ENCODE measurements around the gene AUH. TPM values are rescaled to one million over a fixed set of nuclear protein-coding genes. Genes with fewer than 3 reads are reported as not detected.

Gene AUH
- total and polyA plus RNA-seq, 2 donors from 2014 or later: 31.6 to 63.5 TPM

DNA sequence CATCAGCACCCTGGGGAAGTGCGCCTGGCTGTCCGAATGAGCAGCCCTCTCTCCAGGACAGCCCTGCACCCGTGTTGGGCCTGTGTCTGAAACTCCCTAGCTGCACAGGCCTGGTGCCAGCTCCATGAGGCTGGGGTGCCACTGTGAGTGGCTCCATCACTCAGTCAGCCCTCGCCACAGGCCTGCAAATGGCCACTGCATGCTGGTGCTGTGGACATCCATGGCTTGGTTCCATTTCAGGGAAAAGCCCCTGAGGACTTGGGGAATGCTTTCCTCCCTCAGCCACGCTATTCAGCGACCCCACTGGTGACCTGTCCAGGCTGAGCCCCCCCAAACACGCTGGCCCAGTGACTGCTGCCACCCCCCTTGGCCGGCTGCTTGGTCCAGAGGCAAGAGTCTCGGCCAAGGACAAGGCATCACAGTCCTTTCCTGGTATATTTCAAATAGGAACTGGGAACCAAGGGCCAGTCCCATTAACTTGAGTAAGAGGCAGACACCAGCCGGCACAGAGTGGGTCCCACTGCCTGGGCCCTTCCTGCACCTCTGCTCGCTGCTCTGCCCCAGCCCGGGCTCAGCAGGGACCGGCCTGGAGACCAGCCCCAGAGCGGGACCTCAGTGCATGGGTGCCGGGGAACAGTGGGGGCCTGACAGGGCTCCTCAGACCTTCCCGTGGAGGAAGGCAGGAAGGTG is 181.3 kb downstream of the AUH start:
- no peak overlapping the region for H3K9ac ChIP-seq (ENCODE audit: low read length in 3 of 3)
- H3K4me1 ChIP-seq (ENCODE audit: control insufficient read depth in 2 of 3, insufficient read depth in 2 of 3, low read depth in 1 of 3, low read length in 3 of 3): no peaks in the 10 kb centered on the region
- FAIRE-seq (no peak), DNase-seq (no peak)
- intact Hi-C loops (cut with DNase I): no loop called here
- no peak overlapping the region for H3K4me3 ChIP-seq (ENCODE audit: low read length in 3 of 3)
- H3K27ac ChIP-seq (ENCODE audit: low read depth in 2 of 2, low read length in 2 of 2): no peak overlapping the region
- no peaks in the 10 kb centered on the region for H3K27me3 ChIP-seq (ENCODE audit: control insufficient read depth, insufficient read depth, low read length)
- no peaks in the 10 kb centered on the region for H3K36me3 ChIP-seq (ENCODE audit: control insufficient read depth in 2 of 3, insufficient read depth in 3 of 3, low read length in 3 of 3)
- TF ChIP-seq, protein P1, sequence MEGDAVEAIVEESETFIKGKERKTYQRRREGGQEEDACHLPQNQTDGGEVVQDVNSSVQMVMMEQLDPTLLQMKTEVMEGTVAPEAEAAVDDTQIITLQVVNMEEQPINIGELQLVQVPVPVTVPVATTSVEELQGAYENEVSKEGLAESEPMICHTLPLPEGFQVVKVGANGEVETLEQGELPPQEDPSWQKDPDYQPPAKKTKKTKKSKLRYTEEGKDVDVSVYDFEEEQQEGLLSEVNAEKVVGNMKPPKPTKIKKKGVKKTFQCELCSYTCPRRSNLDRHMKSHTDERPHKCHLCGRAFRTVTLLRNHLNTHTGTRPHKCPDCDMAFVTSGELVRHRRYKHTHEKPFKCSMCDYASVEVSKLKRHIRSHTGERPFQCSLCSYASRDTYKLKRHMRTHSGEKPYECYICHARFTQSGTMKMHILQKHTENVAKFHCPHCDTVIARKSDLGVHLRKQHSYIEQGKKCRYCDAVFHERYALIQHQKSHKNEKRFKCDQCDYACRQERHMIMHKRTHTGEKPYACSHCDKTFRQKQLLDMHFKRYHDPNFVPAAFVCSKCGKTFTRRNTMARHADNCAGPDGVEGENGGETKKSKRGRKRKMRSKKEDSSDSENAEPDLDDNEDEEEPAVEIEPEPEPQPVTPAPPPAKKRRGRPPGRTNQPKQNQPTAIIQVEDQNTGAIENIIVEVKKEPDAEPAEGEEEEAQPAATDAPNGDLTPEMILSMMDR (IDR thresholded peaks at IDR 0.05; ENCODE audit: borderline replicate concordance, extremely low read depth, insufficient read depth): no peak
- H3K9me3 ChIP-seq (ENCODE audit: control insufficient read depth in 2 of 3, insufficient read depth in 1 of 3, low read length in 3 of 3): no peaks in the 10 kb centered on the region

DNA sequence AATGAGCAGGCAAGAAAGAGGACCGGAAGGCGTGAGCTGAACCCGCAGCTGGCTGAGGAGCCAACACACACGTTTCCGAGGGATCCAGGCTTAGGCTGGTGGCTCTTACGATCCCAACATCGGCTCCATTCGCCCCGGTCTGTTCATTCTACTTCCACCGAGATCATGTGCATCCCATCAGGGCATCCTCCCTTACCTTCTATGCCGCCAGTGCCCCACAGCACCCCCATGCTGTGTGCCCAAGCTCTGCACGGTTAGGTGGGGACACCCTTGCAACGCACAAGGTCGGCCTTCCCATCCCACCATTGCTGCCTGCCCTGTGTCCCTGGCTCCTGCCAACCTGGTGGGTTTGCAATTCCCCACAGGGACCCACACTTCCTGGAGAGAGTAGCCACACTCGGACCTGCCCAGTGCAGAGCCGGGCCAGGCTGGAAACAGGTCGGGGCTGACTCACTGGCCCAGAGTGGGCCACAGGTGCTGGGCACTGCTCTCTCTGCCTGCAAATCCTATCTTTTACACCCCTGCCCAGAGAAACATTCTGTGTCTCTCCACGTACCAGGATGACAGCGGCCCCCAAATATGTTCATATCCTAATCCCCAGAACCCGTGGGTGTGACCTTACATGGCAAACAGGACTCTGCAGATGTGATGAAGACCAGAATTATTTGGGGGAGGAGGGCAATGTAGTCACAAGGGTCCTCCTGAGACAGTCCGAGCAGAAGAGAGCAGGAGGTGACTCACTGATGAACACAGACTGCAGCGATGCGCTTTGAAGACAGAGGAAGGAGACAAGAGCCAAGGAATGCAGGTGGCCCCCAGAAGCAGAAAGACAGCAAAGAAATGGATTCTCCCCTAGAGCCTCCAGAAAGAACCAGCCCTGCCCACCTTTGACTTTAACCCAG is 182.2 kb downstream of the AUH start:
- Histone ChIP-seq H3K9me3 (ENCODE audit: control insufficient read depth in 2 of 3, insufficient read depth in 1 of 3, low read length in 3 of 3) (no peaks in the 10 kb centered on the region), H3K36me3 (ENCODE audit: control insufficient read depth in 2 of 3, insufficient read depth in 3 of 3, low read length in 3 of 3) (no peaks in the 10 kb centered on the region), H3K9ac (ENCODE audit: low read length in 3 of 3) (no peak overlapping the region), H3K4me3 (ENCODE audit: low read length in 3 of 3) (no peak overlapping the region), H3K27me3 (ENCODE audit: control insufficient read depth, insufficient read depth, low read length) (no peaks in the 10 kb centered on the region), H3K27ac (ENCODE audit: low read depth in 2 of 2, low read length in 2 of 2) (no peak overlapping the region), H3K4me1 (ENCODE audit: control insufficient read depth in 2 of 3, insufficient read depth in 2 of 3, low read depth in 1 of 3, low read length in 3 of 3) (no peaks in the 10 kb centered on the region)
- TF ChIP-seq, protein P1 (IDR thresholded peaks at IDR 0.05; ENCODE audit: borderline replicate concordance, extremely low read depth, insufficient read depth): no peak
- FAIRE-seq (no peak), DNase-seq (no peak)
- intact Hi-C loops (cut with DNase I): no loop called here

DNA sequence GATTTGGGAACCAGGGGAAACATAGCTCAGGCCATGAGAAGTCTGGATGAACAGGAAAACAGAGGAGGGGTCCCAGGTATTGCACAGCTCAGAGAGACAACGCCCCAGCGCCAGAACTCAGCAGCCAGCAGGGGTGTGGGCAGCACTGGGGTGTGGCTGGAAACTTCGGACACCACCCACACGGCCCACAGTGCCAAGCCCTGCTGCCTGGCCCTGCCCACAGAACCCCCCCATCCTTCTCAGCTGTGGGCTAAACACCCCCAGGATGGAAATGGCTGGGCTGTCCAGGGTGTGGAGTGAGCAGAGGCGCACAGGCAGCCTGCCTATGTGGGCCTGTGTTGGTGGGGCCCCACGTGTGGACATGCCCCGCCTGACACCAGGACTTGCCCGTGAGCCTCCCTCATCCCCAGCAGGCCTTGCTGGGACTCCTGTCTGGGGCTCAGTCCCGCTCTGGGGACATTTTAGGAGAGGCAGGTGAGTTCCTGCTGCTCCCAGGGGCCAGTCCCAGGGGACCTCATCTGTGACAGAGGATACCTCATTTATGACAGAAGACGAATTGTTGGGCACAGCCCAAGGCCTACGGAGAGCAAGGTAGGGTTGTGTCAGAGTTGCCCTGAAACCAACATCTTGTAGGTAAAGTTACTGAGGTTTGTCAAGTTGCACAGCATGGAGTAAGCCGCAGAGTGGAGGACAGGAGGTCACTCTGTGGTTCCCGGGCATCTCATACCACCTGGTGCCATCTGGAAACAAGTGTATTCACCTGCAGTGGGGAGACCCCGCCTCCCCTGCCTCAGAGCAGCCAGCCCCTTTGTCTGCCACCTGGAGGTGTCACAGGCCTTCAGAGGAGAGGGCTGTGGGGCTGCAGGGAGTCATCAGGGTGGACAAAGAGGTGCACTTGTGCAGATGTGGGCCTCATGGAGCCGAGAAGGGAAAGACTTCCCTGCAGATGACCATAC is 183.2 kb downstream of the AUH start:
- Histone ChIP-seq H3K27me3 (ENCODE audit: control insufficient read depth, insufficient read depth, low read length) (no peaks in the 10 kb centered on the region), H3K9ac (ENCODE audit: low read length in 3 of 3) (no peak overlapping the region), H3K4me1 (ENCODE audit: control insufficient read depth in 2 of 3, insufficient read depth in 2 of 3, low read depth in 1 of 3, low read length in 3 of 3) (no peaks in the 10 kb centered on the region), H3K9me3 (ENCODE audit: control insufficient read depth in 2 of 3, insufficient read depth in 1 of 3, low read length in 3 of 3) (no peaks in the 10 kb centered on the region), H3K27ac (ENCODE audit: low read depth in 2 of 2, low read length in 2 of 2) (no peak overlapping the region), H3K36me3 (ENCODE audit: control insufficient read depth in 2 of 3, insufficient read depth in 3 of 3, low read length in 3 of 3) (no peaks in the 10 kb centered on the region), H3K4me3 (ENCODE audit: low read length in 3 of 3) (no peak overlapping the region)
- DNase-seq: no peak
- TF ChIP-seq, protein P1 (IDR thresholded peaks at IDR 0.05; ENCODE audit: borderline replicate concordance, extremely low read depth, insufficient read depth): no peak
- intact Hi-C loops (cut with DNase I): no loop called here
- FAIRE-seq: no peak

Data from kidney (tissue), 14 donors.